Body of pancreas (tissue), 4 donors: ENCODE results near the gene PITRM1. TPM values are rescaled to one million over a fixed set of nuclear protein-coding genes. Genes with fewer than 3 reads are reported as not detected.

Experiments used
- ATAC-seq: fragments of 150-250 bp; one replicate; pipeline ENCODE4 v1.9.1; 2016
- DNase-seq, 4 donors: peaks; one replicate each; pipeline ENCODE4 v3.0.0-alpha.2; 2019
- H3K27ac ChIP-seq, 4 donors: fragments of 200-600 bp; sonication (generic); 1 replicate in 3 of 4; 2 replicates in 1 of 4; pipeline versions ENCODE4 v1.5.1 to v1.6.1; 2016 to 2019; ENCODE audit warnings: mild to moderate bottlenecking in 1 of 4, mixed read lengths in 1 of 4, moderate library complexity in 1 of 4
- H3K27me3 ChIP-seq, 2 donors: fragments of 200-600 bp; sonication (generic); one replicate each; pipeline ENCODE4 v1.6.0; 2016; ENCODE audit warnings: mild to moderate bottlenecking in 1 of 2
- H3K36me3 ChIP-seq, 2 donors: fragments of 200-600 bp; sonication (generic); replicated peaks in 1 of 2; 2 replicates each; pipeline ENCODE4 v1.5.1; 2016; ENCODE audit warnings: low read depth in 2 of 2; ENCODE audit not compliant: insufficient read depth in 1 of 2
- H3K4me1 ChIP-seq: fragments of 200-600 bp; sonication (generic); one replicate; pipeline ENCODE4 v1.6.0; 2016
- H3K4me3 ChIP-seq, 2 donors: fragments of 200-600 bp; sonication (generic); 1 replicate in 1 of 2; 2 replicates in 1 of 2; pipeline ENCODE4 v1.5.1; 2016 to 2019
- H3K9me3 ChIP-seq, 3 donors: fragments of 200-600 bp; sonication (generic); 1 replicate in 2 of 3; 2 replicates in 1 of 3; pipeline ENCODE4 v1.5.1; 2016
- POLR2A ChIP-seq, 3 donors: fragments of 450-650 bp; IDR thresholded peaks; one replicate each; pipeline ENCODE4 v1.6.1; 2016; ENCODE audit warnings: antibody characterized with exemption in 3 of 3, mild to moderate bottlenecking in 2 of 3
- WGBS, 2 donors: methylation state at CpG; one replicate each; pipeline ENCODE4 v1.1.5; 2017; 5-methylcytosine and 5-hydroxymethylcytosine counted together
- intact Hi-C: fragments of 100-400 bp; cut with DNase I; formaldehyde crosslinking; loops from one replicate; pipeline ENCODE4 v1.15.1; 2023
- total RNA-seq, 2 donors: library from RNA; depleted of rRNA; stranded (reverse); fragments of >200 nt; gene quantifications; one replicate each; pipeline ENCODE4 v1.1.0, GENCODE V29; 2016
- TF ChIP-seq, protein P1 (sequence below), 7 experiments: fragments of 450-650 bp in 4 of 7; fragments of 200-600 bp in 3 of 7; sonication (generic) in 3 of 7; IDR thresholded peaks; one replicate each; pipeline ENCODE4 v1.5.1; 2016 to 2019; ENCODE audit warnings: antibody characterized with exemption in 7 of 7

The PITRM1 gene
- total RNA-seq, 2 donors from 2014 or later = 34.9 to 45.4 TPM

DNA sequence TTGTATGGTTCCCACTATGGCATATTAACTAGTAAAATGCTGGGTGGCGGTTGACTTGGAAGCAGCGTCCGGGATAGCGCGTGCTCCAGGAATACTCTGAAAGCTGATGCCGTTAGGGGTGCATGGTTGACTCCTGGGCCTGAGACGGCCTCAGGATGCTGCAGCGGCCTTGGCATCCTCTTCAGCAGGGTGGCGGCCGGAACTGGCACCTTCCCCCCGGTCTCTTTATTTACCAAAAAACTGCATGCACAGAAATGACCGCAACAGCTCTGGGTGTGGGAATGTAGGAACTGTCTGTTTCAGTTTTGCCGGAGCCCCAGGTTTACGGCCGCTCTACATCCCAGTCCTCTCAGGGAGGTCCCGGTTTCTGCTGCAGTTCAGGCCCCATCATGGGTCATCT, 76.4 kb downstream of the PITRM1 start:
- Histone ChIP-seq H3K27ac (peak overlapping the region in 2 of 4 donors; percentile 65 to 67), H3K4me1 (peaks cover 24% of the 10 kb centered on the region), H3K27me3 (no peaks in the 10 kb centered on the region), H3K36me3 (no peaks in the 10 kb centered on the region), H3K4me3 (no peak overlapping the region), H3K9me3 (no peaks in the 10 kb centered on the region)
- DNase-seq (no peak), ATAC-seq (no peak)
- intact Hi-C loops = no loop called here
- no peak for TF ChIP-seq POLR2A (IDR thresholded peaks at IDR 0.05)
- TF ChIP-seq, protein P1, sequence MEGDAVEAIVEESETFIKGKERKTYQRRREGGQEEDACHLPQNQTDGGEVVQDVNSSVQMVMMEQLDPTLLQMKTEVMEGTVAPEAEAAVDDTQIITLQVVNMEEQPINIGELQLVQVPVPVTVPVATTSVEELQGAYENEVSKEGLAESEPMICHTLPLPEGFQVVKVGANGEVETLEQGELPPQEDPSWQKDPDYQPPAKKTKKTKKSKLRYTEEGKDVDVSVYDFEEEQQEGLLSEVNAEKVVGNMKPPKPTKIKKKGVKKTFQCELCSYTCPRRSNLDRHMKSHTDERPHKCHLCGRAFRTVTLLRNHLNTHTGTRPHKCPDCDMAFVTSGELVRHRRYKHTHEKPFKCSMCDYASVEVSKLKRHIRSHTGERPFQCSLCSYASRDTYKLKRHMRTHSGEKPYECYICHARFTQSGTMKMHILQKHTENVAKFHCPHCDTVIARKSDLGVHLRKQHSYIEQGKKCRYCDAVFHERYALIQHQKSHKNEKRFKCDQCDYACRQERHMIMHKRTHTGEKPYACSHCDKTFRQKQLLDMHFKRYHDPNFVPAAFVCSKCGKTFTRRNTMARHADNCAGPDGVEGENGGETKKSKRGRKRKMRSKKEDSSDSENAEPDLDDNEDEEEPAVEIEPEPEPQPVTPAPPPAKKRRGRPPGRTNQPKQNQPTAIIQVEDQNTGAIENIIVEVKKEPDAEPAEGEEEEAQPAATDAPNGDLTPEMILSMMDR (IDR thresholded peaks at IDR 0.05) = no peak
- WGBS, 2 donors = 69 to 72% methylated on average over 12 to 16 of the region's 16 CpGs

DNA sequence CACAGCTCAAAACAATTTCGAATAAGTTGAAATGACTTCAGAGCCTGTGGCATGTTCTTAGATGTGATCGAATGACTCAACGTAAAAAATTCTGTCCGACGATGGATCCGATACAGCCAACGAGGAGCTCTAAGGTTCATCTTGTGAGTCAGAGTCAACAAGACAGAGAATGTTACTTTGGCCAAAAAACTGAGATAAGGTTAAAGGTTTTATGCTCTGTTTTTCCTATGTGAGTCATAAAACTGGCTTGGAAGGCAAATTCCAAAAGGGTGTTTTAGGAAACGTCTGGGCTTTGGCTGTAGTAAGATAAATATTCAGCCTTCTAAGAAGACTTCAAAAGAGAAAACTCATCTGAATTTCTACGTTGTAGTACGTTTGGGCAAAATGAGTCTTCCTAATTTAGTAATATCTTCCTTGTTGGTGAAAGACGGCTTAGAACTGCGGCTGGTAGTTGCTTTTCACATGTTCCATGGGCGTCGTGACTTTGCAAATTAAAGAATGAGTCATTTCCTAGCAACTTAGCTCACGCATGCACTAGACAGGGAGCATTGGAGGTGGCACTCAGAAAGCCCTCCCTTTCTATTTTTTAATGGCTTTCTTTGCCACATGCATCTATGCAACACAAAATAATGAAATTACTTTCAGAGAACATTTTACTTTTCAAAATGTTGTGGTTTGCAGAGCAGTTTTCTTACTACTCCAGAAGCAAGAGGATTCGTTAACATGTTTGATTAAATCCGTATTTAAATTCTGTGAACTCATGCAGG, 77.0 kb downstream of the PITRM1 start:
- Histone ChIP-seq H3K27me3 (no peaks in the 10 kb centered on the region), H3K4me1 (peaks cover 27% of the 10 kb centered on the region), H3K9me3 (no peaks in the 10 kb centered on the region), H3K36me3 (no peaks in the 10 kb centered on the region), H3K27ac (peak overlapping the region; percentile 40 to 67 (median 52)), H3K4me3 (no peak overlapping the region)
- 25 to 32% methylated on average over 17 of the region's 17 CpGs for WGBS, 2 donors
- TF ChIP-seq, protein P1 (IDR thresholded peaks at IDR 0.05) = no peak
- no peak for TF ChIP-seq POLR2A (IDR thresholded peaks at IDR 0.05)
- DNase-seq (peak in 1 of 4 donors; percentile 53), ATAC-seq (peak; percentile 73)
- intact Hi-C loops = no loop called here

DNA sequence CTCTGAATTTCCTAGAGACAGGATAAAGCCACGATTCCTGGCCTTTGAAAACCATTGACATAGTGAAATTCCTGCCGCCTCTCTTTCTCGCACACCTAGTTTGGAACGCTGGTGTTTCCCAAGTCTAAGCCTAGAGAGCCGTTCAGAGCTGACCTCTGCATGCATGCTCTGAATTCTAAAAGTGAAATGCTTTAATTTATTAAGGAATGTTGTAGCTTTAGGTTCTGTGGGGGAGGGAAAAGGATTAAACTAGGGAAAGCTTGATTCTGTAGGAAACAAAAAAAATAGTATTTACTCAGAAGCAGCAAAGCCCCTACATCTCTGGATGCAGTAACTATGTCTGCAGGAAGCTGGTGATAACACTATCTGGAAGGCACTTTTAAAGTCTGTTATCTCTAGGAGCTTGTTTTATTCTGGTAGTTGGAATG, 78.0 kb downstream of the PITRM1 start:
- TF ChIP-seq, protein P1 (IDR thresholded peaks at IDR 0.05) = no peak
- TF ChIP-seq POLR2A (IDR thresholded peaks at IDR 0.05) = no peak
- WGBS, 2 donors = 39 to 45% methylated on average over 5 of the region's 5 CpGs
- no peak for ATAC-seq
- H3K4me1 ChIP-seq = peaks cover 31% of the 10 kb centered on the region
- H3K27ac ChIP-seq = peak overlapping the region in 2 of 4 donors; percentile 65 to 67
- no peaks in the 10 kb centered on the region for H3K27me3 ChIP-seq
- H3K9me3 ChIP-seq = no peaks in the 10 kb centered on the region
- no peaks in the 10 kb centered on the region for H3K36me3 ChIP-seq
- no peak overlapping the region for H3K4me3 ChIP-seq
- intact Hi-C loops = no loop called here
- DNase-seq = no peak

DNA sequence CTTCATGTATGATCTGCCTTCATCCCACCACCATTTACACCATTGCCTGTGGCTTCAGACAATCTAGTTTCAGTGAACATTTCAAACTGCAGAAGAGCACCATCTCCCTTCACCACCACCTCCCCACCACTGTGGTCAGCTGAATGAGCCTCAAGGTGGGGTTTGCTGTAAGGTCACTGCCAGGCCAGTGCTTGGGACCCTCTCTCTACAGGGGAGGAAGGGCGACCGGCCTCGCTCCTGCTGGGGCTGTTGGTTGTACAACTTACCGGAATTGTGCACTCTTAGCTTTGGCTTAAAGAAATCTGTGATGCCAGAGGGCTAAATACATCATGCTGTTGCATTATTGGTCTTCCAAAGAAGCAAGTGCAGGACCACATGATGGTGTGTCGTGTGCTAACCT, 78.6 kb downstream of the PITRM1 start:
- intact Hi-C loops = no loop called here
- TF ChIP-seq POLR2A (IDR thresholded peaks at IDR 0.05) = no peak
- TF ChIP-seq, protein P1 (IDR thresholded peaks at IDR 0.05) = no peak
- H3K27ac ChIP-seq = no peak overlapping the region
- no peak for ATAC-seq
- no peak for DNase-seq
- 63 to 64% methylated on average over 5 of the region's 5 CpGs for WGBS, 2 donors
- no peaks in the 10 kb centered on the region for H3K9me3 ChIP-seq
- no peaks in the 10 kb centered on the region for H3K36me3 ChIP-seq
- H3K27me3 ChIP-seq = no peaks in the 10 kb centered on the region
- H3K4me1 ChIP-seq = peaks cover 31% of the 10 kb centered on the region
- no peak overlapping the region for H3K4me3 ChIP-seq

DNA sequence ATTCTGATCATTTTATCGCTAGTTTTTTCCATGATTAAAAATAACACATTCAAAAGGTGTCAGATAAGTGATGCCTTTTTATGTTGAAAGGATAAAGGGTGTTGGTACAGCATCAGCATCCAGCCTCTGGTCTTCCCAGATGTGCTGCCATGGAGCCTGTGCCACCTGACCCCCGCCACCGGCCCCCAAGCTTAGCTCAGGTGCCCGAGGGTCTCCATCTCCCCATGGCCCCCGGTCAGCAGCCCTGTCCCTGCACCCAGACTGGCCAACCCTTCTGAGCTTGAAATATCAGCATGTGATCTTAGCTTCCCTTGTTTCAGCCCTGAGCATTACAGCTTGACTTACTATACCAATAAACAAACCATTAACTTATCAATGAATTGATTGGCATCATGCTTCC, 80.7 kb downstream of the PITRM1 start:
- H3K36me3 ChIP-seq = no peaks in the 10 kb centered on the region
- 66% methylated on average over 5 of the region's 5 CpGs for WGBS, 2 donors
- H3K4me3 ChIP-seq = no peak overlapping the region
- no peak for TF ChIP-seq POLR2A (IDR thresholded peaks at IDR 0.05)
- TF ChIP-seq, protein P1 (IDR thresholded peaks at IDR 0.05) = no peak
- intact Hi-C loops = no loop called here
- H3K9me3 ChIP-seq = no peaks in the 10 kb centered on the region
- H3K27me3 ChIP-seq = no peaks in the 10 kb centered on the region
- H3K27ac ChIP-seq = no peak overlapping the region
- DNase-seq (no peak), ATAC-seq (no peak)
- H3K4me1 ChIP-seq = peaks cover 31% of the 10 kb centered on the region
